Activated CD8-positive, alpha-beta memory T cell treated with anti-CD3 and anti-CD28 coated beads for 1 hour (primary cell): Measurements from ENCODE around the gene ZFAND3.

Experiments
- DNase-seq, 2 donors: peaks; one replicate each; pipeline ENCODE4 v3.0.0-alpha.2; 2020; ENCODE audit warnings: low read depth in 1 of 2; ENCODE audit errors: extremely low read depth in 1 of 2

Gene ZFAND3

GRCh38 chr6:38193051-38193450 lies 373.5 kb downstream of the ZFAND3 start:
- DNase-seq, result no peak

GRCh38 chr6:38193481-38194281 lies 374.2 kb downstream of the ZFAND3 start:
- no peak for DNase-seq

DNA sequence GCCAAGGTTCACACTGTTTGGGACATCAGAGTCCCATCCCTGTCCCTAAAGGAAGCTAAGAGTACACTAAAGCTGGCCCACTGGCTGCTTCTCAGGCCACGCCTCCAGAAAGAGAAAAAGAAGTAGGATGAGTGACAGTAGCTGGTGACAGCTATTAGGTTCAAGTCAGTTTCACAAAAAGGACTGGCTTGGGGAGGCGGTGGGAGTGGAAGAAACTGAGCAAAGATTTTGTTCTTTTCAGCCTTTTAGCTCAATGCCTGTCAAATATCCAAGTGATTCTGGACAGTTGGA lies 374.7 kb downstream of the ZFAND3 start:
- no peak for DNase-seq

- no peak for DNase-seq
Measured at GRCh38 chr6:38194589-38194988, 375.1 kb downstream of the ZFAND3 start.

DNA sequence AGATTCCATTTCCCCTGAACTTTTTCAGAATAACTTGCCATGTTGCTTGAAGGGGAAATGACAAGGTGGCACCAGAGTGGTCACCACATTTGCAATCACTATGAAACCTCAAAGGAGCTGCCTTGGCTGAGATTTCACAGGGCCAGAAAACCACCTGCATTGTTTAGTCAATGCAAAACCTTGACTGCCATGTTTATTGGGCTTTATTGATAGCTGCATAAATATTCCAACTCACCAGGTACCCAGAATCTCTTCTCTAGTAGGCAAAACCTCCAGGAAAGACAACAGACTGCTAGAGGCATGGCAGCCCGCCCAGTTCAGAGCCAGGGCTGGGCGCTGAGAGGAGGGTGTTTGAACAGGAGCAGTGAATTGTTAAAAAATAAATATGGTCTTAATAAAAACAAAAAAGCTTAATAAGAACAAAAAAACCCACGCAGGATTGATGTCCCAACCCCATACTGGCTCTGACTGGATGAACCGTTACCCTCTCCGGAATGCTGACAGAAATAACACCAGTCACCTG lies 375.6 kb downstream of the ZFAND3 start:
- no peak for DNase-seq

- DNase-seq, result no peak
Measured at GRCh38 chr6:38198219-38198618, 378.7 kb downstream of the ZFAND3 start.
